ENCODE measurements around the gene CCDC69. TPM values are rescaled to one million over a fixed set of nuclear protein-coding genes. Genes with fewer than 3 reads are reported as not detected.

CCDC69 gene
- total RNA-seq, 1 donor from 2014 or later: 0.79 TPM

GRCh38 chr5:151230048-151230680, 6.3 kb upstream of the CCDC69 start:
- Histone ChIP-seq H3K4me3 (ENCODE audit: low read depth, low read length) (no peak overlapping the region), H3K36me3 (ENCODE audit: control insufficient read depth, insufficient read depth, low read length) (no peaks in the 10 kb centered on the region), H3K27me3 (ENCODE audit: control insufficient read depth, insufficient read depth, low read length) (no peaks in the 10 kb centered on the region)
- no peak for TF ChIP-seq CTCF (IDR thresholded peaks at IDR 0.05; ENCODE audit: insufficient read depth, low read length, severe bottlenecking)
- DNase-seq (ENCODE audit: low read depth) (no peak), FAIRE-seq (no peak)

GRCh38 chr5:151228986-151229385, 5.1 kb upstream of the CCDC69 start:
- no peaks in the 10 kb centered on the region for H3K36me3 ChIP-seq (ENCODE audit: control insufficient read depth, insufficient read depth, low read length)
- no peaks in the 10 kb centered on the region for H3K27me3 ChIP-seq (ENCODE audit: control insufficient read depth, insufficient read depth, low read length)
- DNase-seq (ENCODE audit: low read depth): no peak
- no peak for FAIRE-seq
- H3K4me3 ChIP-seq (ENCODE audit: low read depth, low read length): no peak overlapping the region
- no peak for TF ChIP-seq CTCF (IDR thresholded peaks at IDR 0.05; ENCODE audit: insufficient read depth, low read length, severe bottlenecking)

GRCh38 chr5:151227918-151228447, 4.1 kb upstream of the CCDC69 start:
- no peak for FAIRE-seq
- H3K4me3 ChIP-seq (ENCODE audit: low read depth, low read length): no peak overlapping the region
- H3K27me3 ChIP-seq (ENCODE audit: control insufficient read depth, insufficient read depth, low read length): no peaks in the 10 kb centered on the region
- no peaks in the 10 kb centered on the region for H3K36me3 ChIP-seq (ENCODE audit: control insufficient read depth, insufficient read depth, low read length)
- TF ChIP-seq CTCF (IDR thresholded peaks at IDR 0.05; ENCODE audit: insufficient read depth, low read length, severe bottlenecking): no peak
- DNase-seq (ENCODE audit: low read depth): no peak

- DNase-seq (ENCODE audit: low read depth) (no peak), FAIRE-seq (no peak)
- TF ChIP-seq CTCF (IDR thresholded peaks at IDR 0.05; ENCODE audit: insufficient read depth, low read length, severe bottlenecking): no peak
- no peak overlapping the region for H3K4me3 ChIP-seq (ENCODE audit: low read depth, low read length)
- H3K36me3 ChIP-seq (ENCODE audit: control insufficient read depth, insufficient read depth, low read length): no peaks in the 10 kb centered on the region
- H3K27me3 ChIP-seq (ENCODE audit: control insufficient read depth, insufficient read depth, low read length): no peaks in the 10 kb centered on the region
These were observed 1.6 kb upstream of the CCDC69 start for GRCh38 chr5:151225475-151225874.

- Histone ChIP-seq H3K27me3 (ENCODE audit: control insufficient read depth, insufficient read depth, low read length) (no peaks in the 10 kb centered on the region), H3K36me3 (ENCODE audit: control insufficient read depth, insufficient read depth, low read length) (no peaks in the 10 kb centered on the region), H3K4me3 (ENCODE audit: low read depth, low read length) (no peak overlapping the region)
- TF ChIP-seq CTCF (IDR thresholded peaks at IDR 0.05; ENCODE audit: insufficient read depth, low read length, severe bottlenecking): no peak
- DNase-seq (ENCODE audit: low read depth): no peak
- no peak for FAIRE-seq
These were observed 1.2 kb upstream of the CCDC69 start for GRCh38 chr5:151225071-151225470.

GRCh38 chr5:151224372-151224771, 480 bp upstream of the CCDC69 start:
- H3K27me3 ChIP-seq (ENCODE audit: control insufficient read depth, insufficient read depth, low read length): no peaks in the 10 kb centered on the region
- no peak for TF ChIP-seq CTCF (IDR thresholded peaks at IDR 0.05; ENCODE audit: insufficient read depth, low read length, severe bottlenecking)
- FAIRE-seq (no peak), DNase-seq (ENCODE audit: low read depth) (no peak)
- H3K36me3 ChIP-seq (ENCODE audit: control insufficient read depth, insufficient read depth, low read length): no peaks in the 10 kb centered on the region
- no peak overlapping the region for H3K4me3 ChIP-seq (ENCODE audit: low read depth, low read length)
